ENCODE measurements around the gene DECR2. TPM values are rescaled to one million over a fixed set of nuclear protein-coding genes. Genes with fewer than 3 reads are reported as not detected.
A peak's percentile ranks its signal among the peaks of the same experiment; 100 is the strongest.

The DECR2 gene
- total RNA-seq, 2 donors from 2014 or later, result 38.9 to 41.2 TPM

GRCh38 chr16:373020-373598 is 28.6 kb upstream of the DECR2 start:
- Histone ChIP-seq H3K27me3 (no peaks in the 10 kb centered on the region), H3K4me3 (no peak overlapping the region), H3K27ac (no peak overlapping the region), H3K36me3 (replicated peaks in 1 of 2; ENCODE audit: insufficient read depth in 1 of 2, low read depth in 2 of 2) (peaks cover 28 to 33% of the 10 kb centered on the region in 2 donors), H3K9me3 (no peaks in the 10 kb centered on the region), H3K4me1 (peaks cover 22% of the 10 kb centered on the region)
- TF ChIP-seq POLR2A (IDR thresholded peaks at IDR 0.05), result no peak
- no peak for TF ChIP-seq CTCF (IDR thresholded peaks at IDR 0.05)
- ATAC-seq (no peak), DNase-seq (no peak)
- intact Hi-C loops (cut with DNase I), result no loop called here
- WGBS, 2 donors, result 92 to 96% methylated on average over 4 to 5 of the region's 5 CpGs

GRCh38 chr16:373848-374615 is 27.7 kb upstream of the DECR2 start:
- H3K27ac ChIP-seq, result no peak overlapping the region
- H3K36me3 ChIP-seq (replicated peaks in 1 of 2; ENCODE audit: insufficient read depth in 1 of 2, low read depth in 2 of 2), result peaks cover 28 to 29% of the 10 kb centered on the region in 2 donors
- intact Hi-C loops (cut with DNase I), result no loop called here
- no peaks in the 10 kb centered on the region for H3K27me3 ChIP-seq
- no peak for DNase-seq
- 89% methylated on average over 40 of the region's 44 CpGs; no CpG with 5 or more reads in 1 of the 2 donors for WGBS, 2 donors
- peaks cover 29% of the 10 kb centered on the region for H3K4me1 ChIP-seq
- no peak for TF ChIP-seq CTCF (IDR thresholded peaks at IDR 0.05)
- no peak for TF ChIP-seq POLR2A (IDR thresholded peaks at IDR 0.05)
- no peak for ATAC-seq
- H3K4me3 ChIP-seq, result no peak overlapping the region
- H3K9me3 ChIP-seq, result no peaks in the 10 kb centered on the region

- peaks cover 27% of the 10 kb centered on the region for H3K4me1 ChIP-seq
- no peak for TF ChIP-seq POLR2A (IDR thresholded peaks at IDR 0.05)
- H3K9me3 ChIP-seq, result no peaks in the 10 kb centered on the region
- H3K27me3 ChIP-seq, result no peaks in the 10 kb centered on the region
- intact Hi-C loops (cut with DNase I), result no loop called here
- WGBS, 2 donors, result 76 to 91% methylated on average over 6 to 7 of the region's 9 CpGs
- H3K36me3 ChIP-seq (replicated peaks in 1 of 2; ENCODE audit: insufficient read depth in 1 of 2, low read depth in 2 of 2), result peaks cover 28 to 29% of the 10 kb centered on the region in 2 donors
- H3K4me3 ChIP-seq, result no peak overlapping the region
- H3K27ac ChIP-seq, result no peak overlapping the region
- ATAC-seq (no peak), DNase-seq (no peak)
Measured at GRCh38 chr16:374616-374926, 27.1 kb upstream of the DECR2 start.

- TF ChIP-seq CTCF (IDR thresholded peaks at IDR 0.05) (no peak), POLR2A (IDR thresholded peaks at IDR 0.05) (no peak)
- no peak for DNase-seq
Measured at GRCh38 chr16:375212-375611, 26.5 kb upstream of the DECR2 start.

GRCh38 chr16:375927-376816 is 25.5 kb upstream of the DECR2 start:
- no peaks in the 10 kb centered on the region for H3K27me3 ChIP-seq
- WGBS, 2 donors, result 87 to 93% methylated on average over 10 to 37 of the region's 44 CpGs
- intact Hi-C loops (cut with DNase I), result no loop called here
- no peak overlapping the region for H3K4me3 ChIP-seq
- H3K36me3 ChIP-seq (replicated peaks in 1 of 2; ENCODE audit: insufficient read depth in 1 of 2, low read depth in 2 of 2), result peaks cover 28 to 29% of the 10 kb centered on the region in 2 donors
- TF ChIP-seq CTCF (IDR thresholded peaks at IDR 0.05) (no peak), POLR2A (IDR thresholded peaks at IDR 0.05) (no peak)
- peak in 1 of 4 donors; percentile 13 for DNase-seq
- H3K27ac ChIP-seq, result no peak overlapping the region
- no peaks in the 10 kb centered on the region for H3K9me3 ChIP-seq
- peaks cover 31% of the 10 kb centered on the region for H3K4me1 ChIP-seq
- ATAC-seq, result no peak

More at GRCh38 chr16:375212-375611, 26.5 kb upstream of the DECR2 start:
- intact Hi-C loops (cut with DNase I), result no loop called here
- H3K9me3 ChIP-seq, result no peaks in the 10 kb centered on the region
- H3K27ac ChIP-seq, result no peak overlapping the region
- H3K27me3 ChIP-seq, result no peaks in the 10 kb centered on the region
- ATAC-seq, result no peak
- peaks cover 29% of the 10 kb centered on the region for H3K4me1 ChIP-seq
- 92 to 93% methylated on average over 22 to 23 of the region's 23 CpGs for WGBS, 2 donors
- peaks cover 28 to 29% of the 10 kb centered on the region in 2 donors for H3K36me3 ChIP-seq (replicated peaks in 1 of 2; ENCODE audit: insufficient read depth in 1 of 2, low read depth in 2 of 2)
- H3K4me3 ChIP-seq, result no peak overlapping the region
